Gastroesophageal sphincter (tissue), 4 donors: Measurements from ENCODE around the gene KIAA2012. TPM values are rescaled to one million over a fixed set of nuclear protein-coding genes. Genes with fewer than 3 reads are reported as not detected.

ENCODE experiments used
- ATAC-seq: fragments of 150-250 bp; one replicate; pipeline ENCODE4 v1.9.1; 2016; ENCODE audit warnings: mild to moderate bottlenecking, moderate library complexity
- H3K27ac ChIP-seq, 4 donors: fragments of 200-600 bp; sonication (generic) in 3 of 4; 1 replicate in 3 of 4; 2 replicates in 1 of 4; pipeline ENCODE4 v1.5.1; 2016 to 2019
- H3K27me3 ChIP-seq: fragments of 200-600 bp; sonication (generic); one replicate; pipeline ENCODE4 v1.5.1; 2019
- H3K36me3 ChIP-seq, 2 donors: fragments of 200-600 bp; sonication (generic); one replicate each; pipeline ENCODE4 v1.5.1; 2019; ENCODE audit warnings: control low read depth in 1 of 2
- H3K4me1 ChIP-seq, 3 donors: fragments of 200-600 bp; sonication (generic); 1 replicate in 2 of 3; 2 replicates in 1 of 3; pipeline ENCODE4 v1.5.1; 2016 to 2019; ENCODE audit warnings: control low read depth in 2 of 3
- H3K4me3 ChIP-seq, 2 donors: fragments of 200-600 bp; sonication (generic); one replicate each; pipeline ENCODE4 v1.5.1; 2019; ENCODE audit warnings: mild to moderate bottlenecking in 1 of 2, moderate library complexity in 1 of 2
- H3K9me3 ChIP-seq, 3 donors: fragments of 200-600 bp; sonication (generic); one replicate each; pipeline ENCODE4 v1.5.1; 2017 to 2019; ENCODE audit warnings: control low read depth in 2 of 3
- CTCF ChIP-seq, 4 experiments: fragments of 200-600 bp in 2 of 4; fragments of 450-650 bp in 2 of 4; sonication (generic) in 1 of 4; IDR thresholded peaks; one replicate each; pipeline ENCODE4 v1.5.1; 2017 to 2019; ENCODE audit warnings: antibody characterized with exemption in 4 of 4, mild to moderate bottlenecking in 2 of 4, moderate library complexity in 2 of 4
- EP300 ChIP-seq: sonication (generic); formaldehyde crosslinking; IDR thresholded peaks from one replicate; pipeline ENCODE4 v1.6.1; 2017; ENCODE audit warnings: antibody characterized with exemption, mild to moderate bottlenecking
- POLR2A ChIP-seq, 2 donors: fragments of 450-650 bp; IDR thresholded peaks; one replicate each; pipeline ENCODE4 v1.6.1; 2017; ENCODE audit warnings: antibody characterized with exemption in 2 of 2, mild to moderate bottlenecking in 2 of 2, moderate library complexity in 1 of 2
- POLR2AphosphoS5 ChIP-seq: sonication (generic); formaldehyde crosslinking; IDR thresholded peaks from one replicate; pipeline ENCODE4 v1.6.1; 2017; ENCODE audit warnings: antibody characterized with exemption
- WGBS, 2 donors: methylation state at CpG; one replicate each; pipeline ENCODE4 v1.1.5; 2018; ENCODE audit warnings: low coverage in 1 of 2; 5-methylcytosine and 5-hydroxymethylcytosine counted together
- total RNA-seq, 4 donors: library from RNA; depleted of rRNA; stranded (reverse); fragments of >200 nt; gene quantifications; one replicate each; pipeline ENCODE4 v1.1.0, GENCODE V29; 2016

Gene KIAA2012
- total RNA-seq, 4 donors from 2014 or later, result not detected

GRCh38 chr2:202079310-202079709 is 6.3 kb downstream of the KIAA2012 start:
- 89 to 93% methylated on average over 4 to 5 of the region's 5 CpGs for WGBS, 2 donors
- no peaks in the 10 kb centered on the region for H3K36me3 ChIP-seq
- H3K4me1 ChIP-seq, result peaks cover 0 to 8% (median 3%) of the 10 kb centered on the region in 3 donors
- TF ChIP-seq POLR2AphosphoS5 (no peak), POLR2A (IDR thresholded peaks at IDR 0.05) (no peak), CTCF (IDR thresholded peaks at IDR 0.05) (no peak), EP300 (no peak)
- no peaks in the 10 kb centered on the region for H3K27me3 ChIP-seq
- H3K9me3 ChIP-seq, result no peaks in the 10 kb centered on the region
- no peak for ATAC-seq
- no peak overlapping the region for H3K4me3 ChIP-seq
- no peak overlapping the region for H3K27ac ChIP-seq

GRCh38 chr2:202084265-202084664 is 11.2 kb downstream of the KIAA2012 start:
- Histone ChIP-seq H3K27me3 (no peaks in the 10 kb centered on the region), H3K4me3 (no peak overlapping the region), H3K4me1 (peaks cover 0 to 20% (median 5%) of the 10 kb centered on the region in 3 donors), H3K9me3 (no peaks in the 10 kb centered on the region), H3K27ac (peak overlapping the region in 1 of 4 donors; percentile 20), H3K36me3 (no peaks in the 10 kb centered on the region)
- ATAC-seq, result no peak
- WGBS, 2 donors, result 10 to 14% methylated on average over 2 to 4 of the region's 6 CpGs
- TF ChIP-seq EP300 (no peak), POLR2AphosphoS5 (no peak), POLR2A (IDR thresholded peaks at IDR 0.05) (no peak), CTCF (IDR thresholded peaks at IDR 0.05) (no peak)

GRCh38 chr2:202088777-202089176 is 15.7 kb downstream of the KIAA2012 start:
- Histone ChIP-seq H3K27ac (no peak overlapping the region), H3K4me3 (no peak overlapping the region), H3K27me3 (no peaks in the 10 kb centered on the region), H3K36me3 (no peaks in the 10 kb centered on the region), H3K4me1 (peaks cover 0 to 35% (median 9%) of the 10 kb centered on the region in 3 donors), H3K9me3 (no peaks in the 10 kb centered on the region)
- WGBS, 2 donors, result 68 to 88% methylated on average over 2 to 3 of the region's 3 CpGs
- no peak for ATAC-seq
- no peak for TF ChIP-seq EP300
- TF ChIP-seq POLR2AphosphoS5, result no peak
- TF ChIP-seq CTCF (IDR thresholded peaks at IDR 0.05), result no peak
- no peak for TF ChIP-seq POLR2A (IDR thresholded peaks at IDR 0.05)

- Histone ChIP-seq H3K4me3 (no peak overlapping the region), H3K9me3 (no peaks in the 10 kb centered on the region), H3K27me3 (no peaks in the 10 kb centered on the region), H3K36me3 (no peaks in the 10 kb centered on the region), H3K4me1 (peaks cover 0 to 17% (median 4%) of the 10 kb centered on the region in 3 donors), H3K27ac (peak overlapping the region in 1 of 4 donors; percentile 25)
- 50 to 57% methylated on average over 1 of the region's 7 CpGs for WGBS, 2 donors
- no peak for TF ChIP-seq POLR2A (IDR thresholded peaks at IDR 0.05)
- TF ChIP-seq EP300, result no peak
- TF ChIP-seq CTCF (IDR thresholded peaks at IDR 0.05), result no peak
- no peak for TF ChIP-seq POLR2AphosphoS5
- ATAC-seq, result no peak
Observed at GRCh38 chr2:202090530-202090929, 17.5 kb downstream of the KIAA2012 start.

- Histone ChIP-seq H3K36me3 (no peaks in the 10 kb centered on the region), H3K27ac (peak overlapping the region in 2 of 4 donors; percentile 25 to 26), H3K27me3 (no peaks in the 10 kb centered on the region), H3K9me3 (no peaks in the 10 kb centered on the region), H3K4me3 (no peak overlapping the region), H3K4me1 (peaks cover 0 to 17% (median 4%) of the 10 kb centered on the region in 3 donors)
- 58 to 77% methylated on average over 4 to 5 of the region's 6 CpGs for WGBS, 2 donors
- no peak for ATAC-seq
- TF ChIP-seq POLR2A (IDR thresholded peaks at IDR 0.05), result no peak
- peak; percentile 21 for TF ChIP-seq POLR2AphosphoS5
Observed at GRCh38 chr2:202091476-202091875, 18.4 kb downstream of the KIAA2012 start.
